ENCODE results near the gene CDC25C.

DNA sequence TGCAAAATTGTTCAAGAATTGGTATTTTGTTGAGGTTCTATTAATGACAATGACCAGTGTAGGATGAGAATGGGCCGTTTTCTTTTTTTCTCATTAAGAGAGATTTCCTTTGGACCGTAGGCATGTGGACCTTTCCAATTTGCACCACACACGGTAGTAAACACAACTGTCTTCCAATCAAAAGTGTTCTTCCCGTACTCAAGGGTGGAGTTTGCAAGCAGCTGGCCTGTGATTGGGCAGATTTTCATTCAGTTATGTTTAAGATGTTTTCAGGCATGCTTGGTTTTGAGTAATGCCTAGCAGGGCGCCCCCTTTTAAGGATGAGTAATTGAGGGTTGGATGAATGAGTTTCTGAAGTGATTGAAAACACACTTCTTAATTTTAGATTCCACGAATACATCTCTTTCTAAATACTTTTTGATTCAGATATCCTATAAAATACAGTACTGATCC is 23.3 kb upstream of the CDC25C start:
- TF ChIP-seq EZH2 (IDR thresholded peaks at IDR 0.05) (no peak), POLR2A (IDR thresholded peaks at IDR 0.05; ENCODE audit: borderline replicate concordance, extremely low read depth, insufficient read depth, insufficient read length) (no peak), CEBPB (IDR thresholded peaks at IDR 0.05; ENCODE audit: low read depth) (no peak), POLR2AphosphoS5 (IDR thresholded peaks at IDR 0.05; ENCODE audit: low read depth, low read length) (no peak)
